DMS79 treated with DMSO at 0.1 percent for 48 hours (cell line): ENCODE results near the gene SUN1.
"Not testable (repeated sequence)": the region's sequence is repeated elsewhere in the genome, so short reads cannot be mapped to it uniquely, and the experiment has no call there.

Experiments
- DNase-seq: peaks from one replicate; lab custom pipeline; 2025; lab: John Stamatoyannopoulos, UW

The SUN1 gene

GRCh38 chr7:832167-832967 lies at the start of gene SUN1:
Gene SUN1, plus strand, starts transcription at chr7:832476. Its CDS starts 49 bp downstream, at chr7:832525.
- DNase-seq, result no peak

DNA sequence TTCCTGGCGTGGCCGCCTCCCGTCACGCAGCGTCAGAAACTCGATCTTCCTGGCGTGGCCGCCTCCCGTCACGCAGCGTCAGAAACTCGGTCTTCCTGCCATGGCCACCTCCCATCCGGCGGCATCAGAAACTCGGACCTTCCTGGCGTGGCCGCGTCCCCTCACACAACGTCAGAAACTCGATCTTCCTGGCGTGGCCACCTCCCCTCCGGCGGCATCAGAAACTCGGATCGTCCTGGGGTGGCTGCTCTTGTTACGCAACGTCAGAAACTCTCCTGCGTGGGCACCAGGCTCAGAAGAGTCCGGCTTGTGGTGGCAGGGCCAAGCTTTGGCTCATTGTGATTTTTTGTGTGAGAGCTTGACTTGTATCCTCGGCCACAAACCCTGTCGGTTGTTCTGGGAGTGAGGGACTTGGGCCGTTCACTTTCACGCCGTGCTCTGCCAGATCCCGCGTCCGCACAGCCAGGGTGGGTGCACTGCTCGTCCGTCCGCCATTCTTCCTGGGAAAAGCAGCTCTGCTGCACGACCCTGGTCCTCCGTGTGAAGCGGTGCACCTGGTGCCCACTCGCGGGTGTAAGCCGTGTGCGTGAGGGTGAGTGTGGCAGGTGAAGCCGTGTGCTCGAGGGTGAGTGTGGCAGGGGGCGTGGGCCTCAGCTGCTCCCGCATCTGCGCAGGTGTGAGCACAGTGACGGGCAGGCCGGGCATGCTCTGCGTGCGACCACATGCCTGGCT lies 49.4 kb upstream of the SUN1 start:
- no peak for DNase-seq

DNA sequence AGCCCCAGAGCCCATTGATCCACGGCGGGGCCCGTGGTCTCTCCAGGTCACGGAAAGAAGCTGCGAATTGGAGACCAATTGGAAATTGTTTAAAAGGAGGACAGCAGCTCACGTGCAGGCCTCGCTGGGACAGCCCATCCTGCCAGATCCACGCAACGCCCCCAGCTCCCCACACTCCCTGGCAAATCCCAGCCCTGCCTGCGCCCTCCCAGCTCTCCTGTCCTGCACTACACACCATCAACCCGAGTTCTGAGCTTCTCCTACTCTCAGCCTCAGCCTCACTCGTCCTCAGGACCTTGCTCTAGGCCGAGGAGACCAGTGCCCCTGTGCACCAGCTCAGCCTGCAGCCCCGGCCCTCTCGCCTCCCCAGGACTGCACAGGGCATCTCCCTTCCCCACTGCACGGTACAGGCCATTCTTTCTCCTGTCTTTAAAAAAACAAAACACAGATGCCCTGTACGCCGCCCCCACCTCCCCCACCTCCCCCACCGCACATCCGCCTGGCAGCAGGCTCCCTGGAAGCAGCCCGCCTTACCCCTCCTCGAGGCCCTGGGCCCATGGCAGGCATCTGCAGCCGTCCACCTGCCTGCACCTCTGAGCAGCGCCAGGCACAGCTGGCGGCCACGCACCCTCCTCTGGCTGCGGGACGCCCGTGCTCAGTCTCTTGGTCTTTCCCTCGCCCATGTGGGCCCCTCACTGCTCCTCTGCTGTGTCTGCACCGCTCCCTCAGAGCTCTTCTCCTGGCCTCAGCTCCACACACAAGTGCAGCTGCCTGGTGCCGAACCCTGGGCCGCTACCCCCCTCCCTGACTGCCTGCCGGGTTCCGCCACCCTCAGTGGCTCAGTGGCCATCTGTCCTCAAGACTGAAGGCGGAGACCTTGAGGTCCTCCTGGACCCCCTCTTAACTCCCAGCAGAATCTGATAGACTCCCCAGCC lies 48.5 kb upstream of the SUN1 start:
- no peak for DNase-seq

DNA sequence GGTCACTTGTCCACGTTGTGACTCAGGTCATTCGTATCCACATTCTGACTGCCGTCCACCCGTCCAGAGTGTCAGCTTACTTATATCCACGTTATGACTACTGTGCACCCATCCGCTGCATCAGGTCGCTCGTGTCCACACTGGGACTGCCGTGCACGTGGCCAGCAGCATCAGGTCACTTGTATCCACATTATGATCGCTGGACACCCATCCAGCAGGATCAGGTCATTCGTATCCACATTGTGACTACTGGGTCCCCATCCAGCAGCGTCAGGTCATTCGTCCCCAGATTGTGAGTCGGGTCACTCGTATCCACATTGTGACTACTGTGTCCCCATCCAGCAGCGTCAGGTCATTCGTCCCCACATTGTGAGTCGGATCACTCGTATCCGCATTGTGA lies 47.3 kb upstream of the SUN1 start:
- DNase-seq, result no peak

DNA sequence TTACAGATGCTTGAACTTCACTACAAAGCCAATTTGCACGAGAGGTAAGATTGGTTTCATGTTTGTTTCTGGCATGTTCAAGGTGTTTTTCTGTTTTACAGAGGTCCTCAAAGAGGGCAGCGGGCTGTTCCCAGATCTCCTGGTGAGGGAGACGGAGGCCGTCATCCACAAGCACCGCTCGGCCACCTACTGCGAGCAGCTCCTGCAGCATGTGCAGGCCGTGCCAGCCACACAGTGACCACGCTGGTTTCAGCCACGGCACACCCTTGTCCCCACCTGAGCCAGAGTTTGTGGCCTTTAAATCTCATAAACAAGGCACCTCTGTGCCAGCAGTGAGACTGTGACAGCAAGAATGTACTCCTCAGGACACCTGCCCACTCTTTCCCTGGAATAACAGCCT lies 46.9 kb upstream of the SUN1 start:
- no peak for DNase-seq

- peak; percentile 28 for DNase-seq
Observed at GRCh38 chr7:786472-787255, 45.6 kb upstream of the SUN1 start.

- no peak for DNase-seq
Observed at GRCh38 chr7:787332-788240, 44.7 kb upstream of the SUN1 start.

DNA sequence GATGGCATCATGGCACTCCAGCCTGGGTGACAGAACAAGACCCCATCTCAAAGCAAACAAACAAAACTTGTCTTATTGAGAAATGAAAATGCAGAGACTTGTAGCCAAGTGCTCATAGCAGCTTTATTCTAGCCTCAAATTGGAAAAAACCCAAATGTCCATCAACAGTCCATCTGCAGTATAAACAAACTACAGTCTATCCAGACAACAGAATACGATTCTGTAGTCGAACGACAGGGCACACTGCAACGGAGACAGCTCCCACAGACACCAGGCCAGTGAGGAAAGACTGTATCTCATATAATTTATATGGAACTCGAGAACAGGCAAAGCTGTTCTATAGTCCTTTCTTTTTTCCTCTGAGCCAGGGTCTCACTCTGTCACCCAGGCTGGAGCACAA lies 40.8 kb upstream of the SUN1 start:
- no peak for DNase-seq

DNA sequence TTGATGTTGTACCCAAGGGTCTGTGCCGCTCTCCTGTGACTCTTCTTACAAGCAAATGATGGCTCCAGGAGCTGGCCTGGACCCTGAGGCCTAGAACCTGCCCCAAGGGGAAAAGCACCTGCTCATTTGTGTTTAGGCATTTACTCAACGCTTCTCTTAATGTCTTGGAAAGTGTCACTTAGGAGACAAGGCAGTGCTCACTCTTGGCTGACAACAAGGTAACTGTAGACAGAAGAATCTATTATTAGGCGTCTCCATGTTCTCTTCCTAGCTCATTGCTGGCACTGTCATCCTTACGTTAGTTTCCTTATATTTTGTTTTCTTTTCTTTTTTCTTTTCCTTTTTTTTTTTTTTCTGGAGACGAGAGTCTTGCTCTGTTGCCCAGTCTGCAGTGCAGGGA lies 38.1 kb upstream of the SUN1 start:
- DNase-seq, result no peak

DNA sequence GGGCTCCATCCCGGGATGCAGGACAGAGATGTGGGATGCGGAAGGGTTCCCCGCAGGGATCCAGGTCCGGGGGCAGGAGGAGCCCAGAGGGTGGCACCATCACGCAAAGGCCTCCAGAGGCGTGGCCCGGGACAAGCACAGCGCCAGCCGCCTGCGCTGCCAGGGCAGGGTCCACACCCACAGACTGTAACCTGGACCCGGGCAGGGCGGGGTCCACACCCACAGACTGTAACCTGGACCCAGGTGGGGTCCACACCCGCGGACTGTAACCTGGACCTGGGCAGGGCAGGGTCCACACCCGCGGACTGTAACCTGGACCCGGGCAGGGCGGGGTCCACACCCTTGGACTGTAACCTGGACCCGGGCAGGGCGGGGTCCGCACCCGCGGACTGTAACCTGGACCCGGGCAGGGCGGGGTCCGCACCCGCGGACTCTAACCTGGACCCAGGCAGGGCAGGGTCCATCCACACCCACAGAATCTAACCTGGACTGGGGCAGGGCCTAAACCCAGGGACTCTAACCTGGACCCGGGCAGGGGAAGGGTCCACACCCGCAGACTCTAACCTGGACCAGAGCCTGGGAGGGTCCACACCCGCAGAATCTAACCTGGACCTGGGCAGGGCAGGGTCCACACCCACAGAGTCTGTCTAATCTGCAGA lies 37.5 kb upstream of the SUN1 start:
- DNase-seq, result no peak

GRCh38 chr7:796434-797169 lies 35.7 kb upstream of the SUN1 start:
- DNase-seq, result not testable (repeated sequence)

DNA sequence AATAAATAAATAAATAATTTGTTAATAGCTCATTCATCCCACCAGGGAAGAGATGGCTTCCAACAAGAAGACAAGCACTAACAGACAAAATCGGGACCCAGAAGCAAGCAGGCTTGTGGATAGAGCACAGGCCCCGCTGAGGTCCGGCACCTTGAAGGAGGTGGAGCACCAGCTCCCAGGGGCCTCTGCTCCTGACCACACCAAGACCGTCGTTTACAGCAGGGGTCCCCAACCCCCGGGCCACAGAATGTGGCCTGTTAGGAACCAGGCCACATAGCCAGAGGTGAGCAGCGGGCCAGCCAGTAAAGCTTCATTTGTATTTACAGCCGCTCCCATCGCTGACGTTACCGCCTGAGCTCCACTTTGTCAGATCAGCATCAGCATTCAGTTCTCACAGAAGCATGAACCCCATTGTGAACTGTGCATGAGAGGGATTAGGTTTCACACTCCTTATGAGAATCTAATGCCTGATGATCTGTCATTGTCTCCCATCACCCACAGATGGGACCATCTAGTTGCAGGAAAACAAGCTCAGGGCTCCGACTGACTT lies 33.3 kb upstream of the SUN1 start:
- no peak for DNase-seq

DNA sequence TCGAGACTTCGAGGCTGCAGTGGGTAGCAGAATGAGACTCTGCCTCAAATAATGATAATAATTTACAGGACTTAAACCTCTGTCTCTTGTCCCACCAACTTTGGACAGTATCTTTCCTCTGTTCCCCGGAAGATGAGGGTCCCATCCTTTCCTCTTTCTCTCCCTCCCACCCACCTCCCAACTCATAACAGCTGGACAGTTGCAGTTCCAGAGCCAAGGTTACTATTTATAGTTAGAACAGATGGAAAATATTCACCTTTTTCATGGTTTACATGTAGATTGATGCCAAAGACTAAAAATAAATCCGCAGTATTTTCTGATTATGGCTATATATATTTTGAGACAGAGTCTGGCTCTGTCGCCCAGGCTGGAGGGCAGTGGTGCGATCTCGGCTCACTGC lies 31.6 kb upstream of the SUN1 start:
- no peak for DNase-seq

- DNase-seq, result not testable (repeated sequence)
Observed at GRCh38 chr7:801351-801750, 30.9 kb upstream of the SUN1 start.

DNA sequence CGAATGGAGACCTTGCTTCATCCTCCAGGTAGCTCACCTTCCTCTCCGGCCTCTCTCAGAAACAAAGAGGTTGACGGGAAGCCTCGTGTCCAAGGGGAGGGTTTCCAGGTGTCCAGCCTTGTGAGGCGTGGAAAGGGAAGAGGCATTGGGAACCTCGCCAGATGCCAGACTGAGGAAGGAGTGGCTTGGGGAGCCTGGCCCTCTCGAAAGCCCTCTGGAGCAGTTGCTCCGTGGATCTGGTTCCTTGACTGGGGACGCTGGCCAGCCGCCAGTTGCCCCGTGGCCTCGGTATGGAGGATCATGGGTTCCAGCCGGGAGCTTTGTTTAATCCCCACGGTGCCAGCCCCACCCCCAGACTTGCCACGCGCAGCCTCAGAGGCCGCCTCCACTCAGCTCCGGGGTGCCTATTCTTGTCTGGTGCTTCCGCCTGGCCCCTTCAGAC lies 30.3 kb upstream of the SUN1 start:
- DNase-seq, result peak; percentile 90

- no peak for DNase-seq
Observed at GRCh38 chr7:802500-803242, 29.6 kb upstream of the SUN1 start.

DNA sequence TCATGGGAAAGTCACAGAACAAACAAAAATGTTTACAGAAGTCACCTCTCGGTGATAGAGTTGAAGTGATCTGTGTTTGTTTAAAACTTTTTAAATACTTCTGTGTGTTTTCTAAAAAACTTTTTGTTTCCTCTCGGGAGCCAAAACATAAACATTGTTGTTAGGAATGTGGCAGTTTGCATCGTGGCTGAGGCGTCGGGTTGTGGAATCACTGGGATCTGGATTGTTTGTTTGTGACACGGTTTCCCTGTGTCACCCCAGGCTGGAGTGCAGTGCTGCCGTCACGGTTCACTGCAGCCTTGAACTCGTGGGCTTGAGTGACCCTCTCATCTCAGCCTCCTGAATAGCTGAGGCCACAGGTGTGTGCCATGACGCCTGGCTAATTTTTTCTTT lies 29.0 kb upstream of the SUN1 start:
- DNase-seq, result no peak

DNA sequence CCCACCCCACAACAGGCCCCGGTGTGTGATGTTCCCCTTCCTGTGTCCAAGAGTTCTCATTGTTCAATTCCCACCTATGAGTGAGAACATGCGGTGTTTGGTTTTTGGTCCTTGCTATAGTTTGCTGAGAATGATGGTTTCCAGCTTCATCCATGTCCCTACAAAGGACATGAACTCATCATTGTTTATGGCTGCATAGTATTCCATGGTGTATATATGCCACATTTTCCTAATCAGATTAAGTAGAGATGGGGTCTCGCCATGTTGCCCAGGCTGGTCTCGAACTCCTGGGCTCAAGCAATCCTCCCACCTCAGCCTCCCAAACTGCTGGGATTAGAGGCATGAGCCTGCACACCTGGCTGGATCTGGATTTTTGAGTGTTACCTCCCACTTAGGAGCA lies 28.5 kb upstream of the SUN1 start:
- not testable (repeated sequence) for DNase-seq
